Mesangial cell (primary cell): ENCODE data around the gene ARHGEF28. TPM values are rescaled to one million over a fixed set of nuclear protein-coding genes. Genes with fewer than 3 reads are reported as not detected.

ENCODE experiments used
- total RNA-seq: library from RNA; depleted of rRNA; stranded (reverse); fragments of >200 nt; gene quantifications from 2 replicates; pipeline ENCODE4 v1.2.3, GENCODE V29; 2015

ARHGEF28 gene, protein sequence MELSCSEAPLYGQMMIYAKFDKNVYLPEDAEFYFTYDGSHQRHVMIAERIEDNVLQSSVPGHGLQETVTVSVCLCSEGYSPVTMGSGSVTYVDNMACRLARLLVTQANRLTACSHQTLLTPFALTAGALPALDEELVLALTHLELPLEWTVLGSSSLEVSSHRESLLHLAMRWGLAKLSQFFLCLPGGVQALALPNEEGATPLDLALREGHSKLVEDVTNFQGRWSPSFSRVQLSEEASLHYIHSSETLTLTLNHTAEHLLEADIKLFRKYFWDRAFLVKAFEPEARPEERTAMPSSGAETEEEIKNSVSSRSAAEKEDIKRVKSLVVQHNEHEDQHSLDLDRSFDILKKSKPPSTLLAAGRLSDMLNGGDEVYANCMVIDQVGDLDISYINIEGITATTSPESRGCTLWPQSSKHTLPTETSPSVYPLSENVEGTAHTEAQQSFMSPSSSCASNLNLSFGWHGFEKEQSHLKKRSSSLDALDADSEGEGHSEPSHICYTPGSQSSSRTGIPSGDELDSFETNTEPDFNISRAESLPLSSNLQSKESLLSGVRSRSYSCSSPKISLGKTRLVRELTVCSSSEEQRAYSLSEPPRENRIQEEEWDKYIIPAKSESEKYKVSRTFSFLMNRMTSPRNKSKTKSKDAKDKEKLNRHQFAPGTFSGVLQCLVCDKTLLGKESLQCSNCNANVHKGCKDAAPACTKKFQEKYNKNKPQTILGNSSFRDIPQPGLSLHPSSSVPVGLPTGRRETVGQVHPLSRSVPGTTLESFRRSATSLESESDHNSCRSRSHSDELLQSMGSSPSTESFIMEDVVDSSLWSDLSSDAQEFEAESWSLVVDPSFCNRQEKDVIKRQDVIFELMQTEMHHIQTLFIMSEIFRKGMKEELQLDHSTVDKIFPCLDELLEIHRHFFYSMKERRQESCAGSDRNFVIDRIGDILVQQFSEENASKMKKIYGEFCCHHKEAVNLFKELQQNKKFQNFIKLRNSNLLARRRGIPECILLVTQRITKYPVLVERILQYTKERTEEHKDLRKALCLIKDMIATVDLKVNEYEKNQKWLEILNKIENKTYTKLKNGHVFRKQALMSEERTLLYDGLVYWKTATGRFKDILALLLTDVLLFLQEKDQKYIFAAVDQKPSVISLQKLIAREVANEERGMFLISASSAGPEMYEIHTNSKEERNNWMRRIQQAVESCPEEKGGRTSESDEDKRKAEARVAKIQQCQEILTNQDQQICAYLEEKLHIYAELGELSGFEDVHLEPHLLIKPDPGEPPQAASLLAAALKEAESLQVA (N-terminal part only)
- total RNA-seq, result 32.4 and 59.5 TPM in 2 replicates

DNA sequence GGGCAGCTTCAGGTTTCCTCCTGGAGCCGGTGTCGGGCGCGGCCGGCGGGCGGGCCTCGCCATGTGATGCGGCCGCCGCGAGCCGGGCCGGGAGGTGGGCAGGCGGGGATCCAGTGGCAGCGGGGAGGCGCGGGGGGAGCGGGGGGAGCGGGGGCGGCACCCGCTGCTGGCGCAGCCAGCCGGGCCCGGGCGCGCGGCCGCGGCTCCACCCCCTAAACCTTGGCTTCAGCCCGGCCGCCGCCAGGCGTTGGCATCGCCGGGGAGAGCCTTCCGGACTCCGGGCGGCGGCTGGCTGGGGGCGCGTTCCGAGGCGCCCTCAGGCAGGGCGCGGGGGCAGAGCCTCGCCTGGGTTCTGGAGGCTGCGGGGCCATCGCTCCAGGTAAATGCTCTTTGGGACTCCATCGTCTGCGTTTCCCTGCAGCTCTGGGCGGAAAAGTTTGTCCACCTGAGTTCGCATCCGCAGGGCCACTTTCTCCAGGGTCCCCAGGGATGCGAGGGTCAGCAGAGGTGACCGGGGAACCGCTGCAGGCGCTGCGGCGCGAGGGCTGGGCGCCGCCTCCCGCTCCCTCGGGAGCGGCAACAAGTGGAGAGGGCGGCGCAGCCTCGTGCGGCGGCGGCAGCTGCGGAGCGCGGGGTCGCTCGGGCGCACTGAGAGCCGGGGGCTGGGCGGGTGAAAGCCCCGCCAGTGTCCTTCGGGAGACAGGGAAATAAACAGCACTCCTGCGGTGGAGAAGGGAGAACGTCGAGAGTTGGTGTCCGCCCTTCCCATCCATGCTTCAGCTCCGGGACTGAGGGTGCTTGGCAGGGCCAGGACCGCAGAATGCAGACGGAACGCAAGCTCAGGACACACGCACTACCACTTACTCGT lies at the start of gene ARHGEF28:
Gene ARHGEF28 (plus strand): TSS at position 253 of the 868 bp plus-strand sequence. CDS start 58,656 bp downstream, outside the sequence.

Other genes starting within 250 kb of the ARHGEF28 start
- 52.2 and 72.4 TPM in 2 replicates for gene FOXD1, start 177.4 kb upstream of the ARHGEF28 start, total RNA-seq
- 360 and 457 TPM in 2 replicates for gene BTF3, start 127.8 kb upstream of the ARHGEF28 start, total RNA-seq
- 9.0 and 13.8 TPM in 2 replicates for gene ANKRA2, start 60.6 kb upstream of the ARHGEF28 start, total RNA-seq
- gene UTP15, start 60.5 kb upstream of the ARHGEF28 start, total RNA-seq, result 11.0 and 15.0 TPM in 2 replicates